DMS 273 (cell line): ENCODE measurements around the gene RBPJL.

Experiments
- DNase-seq: peaks from one replicate; lab custom pipeline; 2025; ENCODE audit not compliant: unreplicated experiment; lab: John Stamatoyannopoulos, UW

The RBPJL gene

DNA sequence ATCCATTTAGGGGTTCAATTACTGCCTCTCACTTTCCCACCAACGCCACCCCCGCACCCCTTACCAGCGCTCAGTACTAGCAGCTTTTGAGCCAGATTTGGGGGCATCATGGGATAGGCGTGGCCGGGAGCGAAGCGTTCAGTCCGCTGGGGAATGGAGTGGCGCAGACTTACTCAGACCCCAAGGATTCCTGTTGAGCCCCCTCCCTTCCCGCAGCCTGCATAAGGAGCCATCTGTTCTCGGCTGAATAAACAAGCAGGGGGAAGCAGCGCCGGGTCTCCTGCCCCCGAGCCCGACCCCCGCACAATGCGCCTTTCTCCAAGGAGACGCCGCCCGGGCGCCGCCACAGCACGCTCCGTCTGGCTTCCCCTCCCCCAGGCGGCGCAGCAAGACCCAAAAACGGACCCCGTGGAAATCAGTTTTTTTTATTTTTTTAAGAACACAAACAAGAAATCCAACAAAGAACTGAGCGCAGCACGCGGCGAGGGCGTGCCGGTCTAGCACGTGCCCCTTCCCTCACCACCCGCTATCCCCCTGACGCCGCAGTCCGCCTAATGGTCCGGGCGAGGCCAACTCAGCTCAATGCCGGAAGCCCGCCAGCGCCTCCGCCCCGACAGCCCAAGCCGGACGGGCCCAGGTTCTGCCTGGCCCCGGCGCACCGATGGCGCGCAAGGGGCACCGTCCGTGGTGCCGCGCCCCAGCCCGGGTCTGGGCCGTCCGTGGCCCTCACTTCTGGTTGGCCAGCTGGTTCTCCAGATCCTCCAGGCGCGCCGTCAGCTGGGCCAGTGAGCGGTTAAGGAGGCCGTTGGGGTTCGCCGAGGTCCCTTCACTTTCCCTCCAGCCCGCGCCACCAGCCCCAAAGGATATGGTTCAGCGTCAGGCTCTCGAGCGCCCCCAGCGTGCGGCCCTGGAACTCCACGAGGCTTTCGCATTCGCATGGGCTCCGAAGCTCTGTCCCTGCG, 13.3 kb upstream of the RBPJL start:
- DNase-seq: peak; percentile 93

DNA sequence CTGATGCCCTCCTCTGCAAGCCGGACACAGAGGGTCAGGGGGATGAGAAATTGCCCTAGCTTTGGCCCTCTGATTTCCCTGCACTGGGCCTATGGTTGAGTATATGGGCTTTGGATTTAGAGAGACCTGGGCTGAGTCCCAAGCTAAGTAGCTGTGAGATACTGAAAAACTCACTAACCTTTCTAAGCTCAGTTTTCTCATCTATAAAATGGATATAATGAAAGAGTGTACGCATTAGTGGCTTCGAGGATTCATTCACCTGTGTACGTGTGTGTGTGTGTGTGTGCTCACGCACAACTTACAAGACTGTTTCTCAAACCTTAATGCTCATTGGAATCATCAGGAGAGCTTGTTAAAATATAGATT, 12.7 kb upstream of the RBPJL start:
- no peak for DNase-seq

DNA sequence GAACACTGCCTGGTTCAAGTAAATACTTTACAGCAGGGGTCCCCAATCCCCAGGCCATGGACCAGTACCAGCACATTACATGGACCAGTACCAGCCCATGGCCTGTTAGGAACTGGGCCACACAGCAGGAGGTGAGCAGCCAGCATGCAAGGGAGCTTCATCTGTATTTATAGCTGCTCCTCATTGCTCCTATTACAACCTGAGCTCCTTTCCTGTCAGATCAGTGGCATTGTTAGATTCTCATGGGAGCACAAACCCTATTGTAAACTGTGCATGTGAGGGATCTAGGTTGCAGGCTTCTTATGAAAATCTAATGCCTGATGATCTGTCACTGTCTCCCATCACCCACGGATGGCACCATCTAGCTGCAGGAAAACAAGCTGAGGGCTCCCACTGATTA, 12.0 kb upstream of the RBPJL start:
- DNase-seq: no peak

DNA sequence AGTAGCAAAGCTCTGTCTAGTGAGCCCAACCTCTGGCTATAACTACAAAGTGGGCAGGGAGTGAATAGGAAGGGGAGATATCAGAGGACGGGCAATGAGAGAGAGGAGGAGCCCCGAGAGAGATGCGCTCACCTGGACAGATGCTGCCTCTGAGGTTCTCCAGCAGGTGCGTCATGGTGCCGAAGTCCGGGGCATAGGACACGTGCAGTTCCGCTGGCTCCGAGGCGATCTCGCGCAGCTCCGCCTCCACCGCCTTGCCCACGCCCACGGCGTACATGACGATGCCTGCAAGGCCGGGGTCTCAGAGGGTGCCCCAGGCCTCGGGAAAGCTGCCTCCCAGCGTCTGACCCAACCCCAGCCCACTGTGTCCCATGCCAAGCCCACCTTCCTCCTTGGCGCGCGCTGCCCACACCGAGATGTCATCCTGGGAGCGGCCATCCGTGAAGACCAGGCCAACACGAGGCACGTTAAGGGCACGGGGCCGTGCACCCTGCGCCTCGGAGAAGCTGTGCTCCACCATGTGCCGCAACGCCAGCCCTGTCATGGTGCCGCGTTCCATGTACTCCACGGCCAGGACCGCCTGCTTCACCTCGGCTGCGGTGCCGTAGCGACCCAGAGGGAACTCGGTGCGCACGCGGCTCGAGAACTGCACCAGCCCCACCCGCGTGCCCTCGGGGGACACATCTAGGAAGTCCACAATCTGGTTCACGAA, 8.7 kb upstream of the RBPJL start:
- DNase-seq: no peak

DNA sequence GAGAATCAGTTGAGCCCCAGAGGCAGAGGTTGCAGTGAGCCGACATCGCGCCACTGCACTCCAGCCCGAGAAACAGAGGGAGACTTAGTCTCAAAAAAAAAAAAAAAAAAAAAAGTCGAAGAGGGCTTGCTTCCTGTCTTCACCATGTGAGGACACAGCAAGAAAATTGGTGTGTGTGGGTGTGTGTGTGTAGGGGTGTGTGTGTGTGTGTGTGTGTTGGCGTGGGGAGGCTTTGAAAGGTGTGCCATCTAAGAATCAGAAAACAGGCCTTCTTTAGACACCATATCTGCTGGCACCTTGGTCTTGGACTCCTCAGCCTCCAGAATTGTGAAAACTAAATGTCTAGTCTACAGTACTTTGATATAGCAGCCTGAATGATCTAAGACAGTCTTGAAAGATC, 6.9 kb upstream of the RBPJL start:
- no peak for DNase-seq

DNA sequence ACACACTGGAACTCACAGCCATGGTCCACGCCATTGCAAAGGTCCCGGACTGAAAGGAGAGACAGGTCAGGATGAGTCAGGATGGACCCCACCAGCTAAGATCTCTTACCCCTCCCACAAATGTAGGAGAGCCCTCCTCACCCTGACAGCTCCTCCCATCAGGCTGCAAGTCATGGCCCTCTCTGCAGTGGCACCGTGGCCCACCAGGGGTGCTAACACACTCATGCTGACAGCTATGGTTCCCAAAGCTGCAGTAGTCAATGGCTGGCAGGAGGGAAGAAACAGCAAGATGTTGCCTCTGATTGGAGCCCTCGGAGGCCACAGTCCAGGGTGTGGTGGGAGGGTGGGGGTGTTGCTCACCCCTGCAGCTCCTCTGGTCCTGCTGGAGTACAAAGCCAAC, 5.7 kb upstream of the RBPJL start:
- peak; percentile 78 for DNase-seq

DNA sequence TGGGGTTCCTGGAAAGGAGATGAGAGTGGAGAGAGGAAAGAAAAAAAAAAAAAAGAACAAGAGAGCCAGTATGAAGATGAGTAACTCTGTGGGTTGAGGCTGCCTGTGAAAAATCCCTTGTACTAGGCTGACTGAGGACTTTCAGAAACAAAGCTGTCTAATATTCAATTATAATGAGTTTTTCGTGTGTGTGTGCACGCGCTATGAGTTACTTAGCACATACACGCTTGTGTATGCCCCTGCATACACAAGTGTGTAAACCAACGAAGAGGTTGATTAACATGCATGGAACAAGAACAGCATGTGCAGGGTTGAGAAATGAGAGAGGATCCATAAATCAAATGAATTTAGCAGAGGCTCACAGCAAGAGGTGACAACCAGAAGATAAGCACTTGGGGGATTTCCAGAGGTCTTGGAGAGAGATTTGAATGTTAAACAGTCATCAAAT, 4.8 kb upstream of the RBPJL start:
- no peak for DNase-seq

DNA sequence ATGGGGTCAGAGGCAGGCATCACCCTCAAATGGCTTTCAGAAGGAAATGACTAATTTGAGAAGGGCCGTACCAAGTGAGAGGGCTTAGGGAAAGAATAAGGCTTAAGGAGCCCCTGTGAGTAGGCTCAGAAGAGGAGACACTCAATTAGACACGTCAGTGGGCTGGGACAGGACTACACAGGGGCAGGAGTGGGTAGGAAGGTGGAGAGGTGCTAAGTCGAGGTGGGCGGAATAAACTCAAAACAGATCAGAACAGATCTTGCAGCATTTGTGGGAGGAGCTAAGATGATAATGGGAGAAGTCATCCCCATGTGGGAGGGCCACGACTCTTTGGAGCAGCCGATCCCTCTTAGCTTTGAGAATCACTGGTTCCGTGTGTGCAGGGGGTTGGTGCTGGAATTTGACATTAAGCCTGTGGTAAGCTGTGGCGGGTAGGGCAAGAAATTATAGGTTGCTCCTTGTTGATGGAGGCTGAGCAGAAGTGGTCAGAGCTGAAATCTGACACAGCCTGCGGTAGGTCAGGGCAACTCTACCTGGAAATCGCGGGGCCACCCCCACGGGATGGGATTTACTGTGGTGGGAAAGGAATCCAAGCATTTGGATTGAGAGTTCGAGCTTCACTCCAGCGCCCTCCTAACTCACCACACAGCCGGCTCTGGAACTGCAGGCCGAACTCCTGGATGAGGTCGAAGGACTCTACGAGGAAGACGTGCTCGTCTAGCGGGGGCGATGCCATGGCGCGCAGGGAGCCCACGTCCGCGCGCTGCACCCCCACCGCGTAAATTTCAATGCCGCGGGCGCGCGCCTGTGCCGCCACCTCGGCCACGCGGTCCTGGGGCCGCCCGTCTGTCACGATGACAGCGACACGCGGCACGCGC, 2.8 kb upstream of the RBPJL start:
- no peak for DNase-seq

DNA sequence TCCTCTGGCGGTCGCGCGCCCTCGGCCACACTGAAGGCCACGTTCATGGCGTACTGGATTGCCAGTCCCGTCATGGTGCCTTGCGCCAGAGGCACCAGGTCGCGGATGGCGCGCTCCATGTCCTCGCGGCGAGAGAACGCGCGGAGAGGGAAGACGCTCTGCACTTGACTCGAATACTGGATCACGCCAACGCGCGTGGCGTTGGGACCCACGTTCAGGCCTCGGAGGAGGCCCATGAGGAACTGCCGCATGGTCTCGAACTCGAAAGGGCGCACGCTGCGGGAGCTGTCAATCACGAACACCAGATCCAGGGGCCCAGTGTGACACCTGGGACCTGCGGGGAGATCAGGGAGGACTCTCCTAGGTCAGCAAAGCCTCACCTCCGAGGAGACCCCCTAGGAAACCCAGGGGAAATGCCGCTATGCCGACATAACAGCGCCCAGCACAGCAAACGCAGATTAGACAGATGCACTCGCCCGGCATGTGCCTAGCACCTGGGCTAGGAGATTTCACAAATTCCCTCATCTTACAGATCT, 2.1 kb upstream of the RBPJL start:
- DNase-seq: no peak

DNA sequence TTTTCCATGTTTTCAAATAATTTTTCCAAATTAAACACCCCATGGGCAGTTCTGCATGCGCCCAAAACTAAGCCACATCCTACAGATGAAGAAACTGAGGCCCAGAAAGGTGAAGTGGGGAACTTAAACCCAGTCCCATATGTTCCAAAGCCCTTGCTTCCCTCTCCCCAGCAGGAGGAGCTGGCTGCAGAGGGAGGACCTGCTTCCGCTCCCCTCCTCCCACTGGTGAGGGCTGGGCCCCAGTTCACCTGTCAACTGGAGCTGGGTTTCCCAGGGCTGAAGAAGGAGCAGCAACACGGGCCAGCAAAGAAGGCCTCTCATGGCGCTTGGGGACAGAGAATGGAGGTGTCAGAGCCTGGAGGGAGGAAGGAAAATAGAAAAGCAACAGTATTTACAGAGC, 1.4 kb upstream of the RBPJL start:
- DNase-seq: no peak

DNA sequence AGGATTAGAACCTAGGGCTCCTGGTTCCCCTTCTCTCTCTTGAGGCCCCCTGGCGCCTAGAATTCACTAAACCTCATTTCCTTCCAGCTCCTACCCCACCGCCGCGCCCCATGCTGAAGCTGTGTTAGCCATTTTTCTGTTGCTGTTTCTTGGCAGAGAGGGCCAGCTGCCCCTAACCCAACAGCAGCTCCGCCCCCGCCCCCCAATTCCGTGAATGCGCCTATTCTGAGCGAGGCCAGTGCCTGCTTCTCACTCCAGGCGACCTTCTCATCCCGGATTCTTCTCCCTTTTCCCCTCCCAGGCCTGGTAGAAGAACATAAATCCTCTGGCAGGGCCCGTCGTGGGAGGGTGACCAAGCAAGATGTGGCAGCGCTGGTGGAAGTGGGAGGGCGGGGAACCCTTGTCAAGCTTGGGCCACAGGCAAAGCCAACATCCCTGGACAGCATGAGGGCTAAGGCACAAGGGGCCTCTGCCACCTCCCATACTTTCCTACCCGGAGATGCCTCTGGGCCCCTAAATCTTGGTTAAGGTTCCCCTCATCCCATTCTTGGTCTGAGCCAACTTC, 518 bp downstream of the RBPJL start:
- DNase-seq: no peak

DNA sequence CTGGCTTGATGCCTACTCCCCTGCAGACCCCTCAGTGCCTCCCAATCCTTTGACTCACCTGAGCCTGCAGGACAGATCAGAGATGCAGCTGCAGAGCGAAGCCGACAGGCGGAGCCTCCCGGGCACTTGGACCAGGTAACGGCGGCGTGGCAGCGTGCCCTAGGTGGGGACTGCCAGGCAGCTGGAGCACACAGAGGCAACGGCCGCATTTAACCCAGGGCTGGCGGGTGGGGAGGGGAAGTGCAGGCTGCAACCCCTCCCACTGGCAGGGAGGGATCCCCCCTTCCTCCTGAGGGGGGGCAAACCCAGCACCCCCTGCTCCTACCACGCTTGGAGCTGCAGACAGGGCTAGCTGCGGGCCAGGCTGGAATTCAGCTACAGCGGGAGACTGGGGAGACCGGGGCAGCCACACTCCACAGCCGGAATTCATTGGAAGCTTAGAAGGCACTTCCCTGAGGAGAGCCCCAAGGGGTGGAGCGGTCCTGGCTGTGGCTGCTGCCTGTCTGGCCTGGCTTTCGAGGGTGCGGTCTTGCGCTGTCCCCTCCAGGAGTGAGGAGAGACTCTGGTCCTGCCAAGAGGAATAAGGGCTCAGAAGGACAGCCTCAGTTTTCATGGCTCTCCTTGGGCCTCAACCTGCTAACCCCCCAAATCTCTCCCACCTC, 1.6 kb downstream of the RBPJL start, which contains the start of gene MATN4:
TSS of gene MATN4 (minus strand) at position 183 of the 662 bp plus-strand sequence. CDS start 2,717 bp downstream, outside the sequence.
- no peak for DNase-seq

DNA sequence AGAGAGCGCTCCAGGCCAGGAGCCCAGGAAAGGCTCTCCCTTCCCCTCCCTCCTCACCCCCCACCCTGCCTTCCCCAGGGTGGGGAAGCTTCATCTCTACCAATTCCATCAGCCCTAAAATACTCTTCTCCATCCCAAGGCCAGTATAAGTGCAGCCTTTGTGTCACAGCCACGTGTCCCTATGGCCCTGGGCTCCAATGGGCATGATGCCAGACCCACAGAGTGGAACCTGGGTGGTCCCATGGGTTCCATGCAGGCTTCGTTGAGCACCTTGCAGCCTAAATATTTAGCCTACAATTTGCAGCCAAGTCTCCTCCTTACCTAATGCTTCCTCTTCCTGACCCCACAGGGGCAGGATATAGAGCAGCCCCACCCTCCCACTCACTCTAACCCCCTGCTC, 2.4 kb downstream of the RBPJL start:
- no peak for DNase-seq

DNA sequence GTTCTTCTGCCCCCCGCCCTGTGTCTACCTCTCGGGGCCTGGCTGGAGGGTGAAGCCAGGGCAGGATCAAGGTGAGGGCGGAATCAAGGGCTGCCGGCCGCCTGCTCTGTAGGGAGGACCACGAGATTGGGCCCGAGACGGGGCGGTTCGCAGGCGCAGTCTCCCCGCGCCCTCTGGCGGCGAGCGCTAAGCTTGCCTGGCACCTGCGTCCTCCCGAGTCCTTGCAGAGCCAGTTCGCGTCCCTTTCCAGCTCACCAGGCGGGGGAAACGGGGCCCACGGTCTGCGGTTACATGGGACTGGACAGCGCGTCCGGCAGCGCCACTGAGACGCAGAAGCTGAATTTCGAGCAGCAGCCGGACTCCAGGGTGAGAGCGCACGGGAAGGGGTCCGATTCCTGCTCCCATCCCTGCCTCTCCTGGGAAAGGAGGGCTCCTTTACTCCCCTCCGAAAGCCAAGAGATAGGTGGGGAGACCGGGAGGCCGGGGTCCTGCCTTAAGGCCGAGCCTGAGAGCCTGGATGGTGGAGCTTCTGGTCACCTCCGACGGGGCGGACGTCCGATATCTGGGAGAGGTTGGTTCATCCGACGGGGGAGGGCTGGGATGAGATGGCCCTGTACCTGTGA, 5.1 kb downstream of the RBPJL start:
- DNase-seq: peak; percentile 86

DNA sequence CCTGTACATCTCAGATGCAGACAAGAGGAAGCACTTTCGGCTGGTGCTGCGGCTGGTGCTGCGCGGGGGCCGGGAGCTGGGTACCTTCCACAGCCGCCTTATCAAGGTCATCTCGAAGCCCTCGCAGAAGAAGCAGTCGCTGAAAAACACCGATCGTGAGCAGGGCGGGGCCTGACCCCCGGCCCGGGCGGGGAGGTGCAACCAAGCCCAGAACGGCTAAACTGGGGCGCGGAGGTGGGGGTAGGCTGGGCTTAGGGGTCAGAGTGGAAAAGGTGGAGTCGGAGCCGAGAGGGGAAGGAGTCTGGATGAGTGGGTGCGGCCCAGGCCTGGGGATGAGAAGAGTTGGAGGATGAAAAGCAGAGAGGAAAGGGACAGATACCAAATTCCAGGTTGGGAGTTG, 5.6 kb downstream of the RBPJL start:
- DNase-seq: no peak

DNA sequence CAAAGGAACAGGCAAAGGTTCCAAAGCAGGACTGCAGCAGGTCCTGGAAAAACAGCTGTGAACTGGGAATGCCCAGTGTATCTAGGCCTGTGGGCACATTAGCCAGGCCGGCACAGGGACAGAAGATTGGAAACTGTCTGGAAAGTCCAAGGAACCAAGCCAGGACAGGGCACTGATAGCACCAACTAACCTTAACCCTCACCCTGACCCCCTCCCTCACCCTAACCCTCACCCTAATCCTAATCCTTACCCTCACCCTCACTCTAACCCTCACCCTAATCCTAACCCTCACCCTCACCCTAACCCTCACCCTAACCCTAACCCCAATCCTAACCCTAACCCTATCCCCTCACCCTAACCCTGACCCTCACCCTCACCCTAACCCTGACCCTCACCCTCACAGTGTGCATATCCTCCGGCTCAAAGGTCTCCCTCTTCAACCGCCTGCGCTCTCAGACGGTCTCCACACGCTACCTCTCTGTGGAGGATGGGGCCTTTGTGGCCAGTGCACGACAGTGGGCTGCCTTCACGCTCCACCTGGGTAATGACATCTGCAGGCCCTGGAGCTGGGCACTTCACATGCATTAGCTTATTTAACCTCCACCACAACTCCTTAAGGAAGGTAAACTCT, 6.5 kb downstream of the RBPJL start:
- DNase-seq: no peak

DNA sequence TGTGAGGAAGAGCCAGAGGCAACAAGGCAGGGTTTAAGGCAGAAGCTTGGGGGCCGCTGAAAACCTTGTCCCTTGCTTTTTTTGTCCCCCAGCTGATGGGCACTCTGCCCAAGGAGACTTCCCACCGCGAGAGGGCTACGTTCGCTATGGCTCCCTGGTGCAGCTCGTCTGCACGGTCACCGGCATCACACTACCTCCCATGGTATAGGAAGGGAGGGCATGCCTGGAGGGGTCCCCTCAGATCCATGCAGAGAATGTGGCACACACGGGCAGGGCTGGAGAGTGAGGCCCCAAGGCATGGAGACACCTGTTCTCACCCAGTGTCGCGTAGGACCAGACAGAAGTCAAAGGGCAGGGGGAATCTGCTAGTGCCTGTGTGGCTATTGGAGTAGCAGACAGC, 7.3 kb downstream of the RBPJL start:
- no peak for DNase-seq

DNA sequence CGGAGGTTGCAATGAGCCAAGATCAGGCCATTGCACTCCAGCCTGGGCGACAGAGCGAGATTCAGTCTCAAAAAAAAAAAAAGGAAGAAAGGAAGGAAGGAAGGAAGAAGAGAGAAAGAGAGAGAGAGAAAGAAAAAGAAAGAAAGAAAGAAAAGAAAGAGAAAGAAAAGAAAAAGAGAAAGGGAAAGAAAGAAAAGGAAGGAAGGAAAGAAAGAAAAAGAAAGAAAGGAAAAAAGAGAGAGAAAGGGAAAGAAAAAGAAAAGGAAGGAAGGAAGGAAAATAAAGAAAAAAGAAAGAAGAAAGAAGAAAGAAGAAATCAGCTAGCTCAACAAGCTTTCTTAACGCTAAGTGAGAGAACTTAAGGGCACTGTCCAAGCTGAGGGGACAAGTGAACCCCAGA, 9.0 kb downstream of the RBPJL start:
- no peak for DNase-seq
